GM12878 (cell line): Measurements from ENCODE around the gene TACC2.

Experiments used
- CTCF ChIP-seq, 3 experiments: IDR thresholded peaks in 2 of 3; conservative IDR thresholded peaks in 1 of 3; 2 replicates each; pipeline ENCODE4 v1.5.1; 2011; ENCODE audit warnings: low read depth in 3 of 3, low read length in 3 of 3, mild to moderate bottlenecking in 3 of 3, control low read depth in 2 of 3, moderate library complexity in 2 of 3, inconsistent platforms in 1 of 3, mixed read lengths in 1 of 3; ENCODE audit not compliant: control insufficient read depth in 2 of 3, insufficient read depth in 1 of 3; ENCODE audit errors: extremely low read depth in 1 of 3
- EP300 ChIP-seq, 2 experiments: fragments of 150-350 bp in 1 of 2; IDR thresholded peaks; 2 replicates each; pipeline ENCODE4 v1.6.1; 2011 to 2012; ENCODE audit warnings: low read depth in 2 of 2, low read length in 2 of 2, borderline replicate concordance in 1 of 2, improper control_type of control experiment in 1 of 2, inconsistent platforms in 1 of 2; ENCODE audit not compliant: control insufficient read depth in 1 of 2
- MYC ChIP-seq: IDR thresholded peaks from 2 replicates; pipeline ENCODE4 v1.6.1; 2011; ENCODE audit warnings: mild to moderate bottlenecking, low read length, moderate library complexity, inconsistent platforms; ENCODE audit not compliant: insufficient read depth, insufficient replicate concordance, insufficient read length, severe bottlenecking
- ZBED1 ChIP-seq: IDR thresholded peaks from 2 replicates; pipeline ENCODE4 v1.6.1; 2016; ENCODE audit warnings: borderline replicate concordance
- TF ChIP-seq, protein P1 (sequence below): IDR thresholded peaks from 2 replicates; pipeline ENCODE4 v1.6.1; 2011; ENCODE audit warnings: borderline replicate concordance, low read depth, mild to moderate bottlenecking, moderate library complexity, low read length; ENCODE audit not compliant: insufficient read depth, poor library complexity, severe bottlenecking

DNA sequence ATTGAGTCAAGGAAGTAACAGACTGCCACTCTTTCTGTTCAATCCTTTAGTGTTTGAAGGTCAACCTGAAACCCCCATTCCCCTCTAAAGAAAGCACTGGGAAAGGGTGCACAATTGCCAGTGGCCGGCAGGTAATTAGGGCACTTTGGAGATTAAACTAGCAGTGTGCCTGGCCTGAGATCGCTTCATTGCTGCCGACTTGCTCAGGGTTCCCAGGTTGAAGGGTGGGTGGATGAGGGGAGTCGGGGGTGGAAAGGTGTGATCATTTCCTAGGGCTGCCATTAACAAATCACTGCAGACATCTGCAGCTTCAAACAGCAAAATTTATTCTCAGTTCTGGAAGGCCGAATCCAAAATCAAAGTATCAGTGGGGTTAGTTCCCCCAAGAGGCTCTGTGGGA lies 265.9 kb downstream of the TACC2 start:
- TF ChIP-seq ZBED1 (no peak), CTCF (IDR thresholded peaks at IDR 0.05 in 2 of 3, conservative IDR thresholded peaks at IDR 0.05 in 1 of 3; ENCODE audit: control insufficient read depth in 2 of 3, extremely low read depth in 1 of 3, insufficient read depth in 1 of 3, low read depth in 3 of 3, low read length in 3 of 3) (no peak), MYC (no peak), EP300 (IDR thresholded peaks at IDR 0.05; ENCODE audit: borderline replicate concordance in 1 of 2, control insufficient read depth in 1 of 2, low read depth in 2 of 2, low read length in 2 of 2) (no peak)
- TF ChIP-seq, protein P1, sequence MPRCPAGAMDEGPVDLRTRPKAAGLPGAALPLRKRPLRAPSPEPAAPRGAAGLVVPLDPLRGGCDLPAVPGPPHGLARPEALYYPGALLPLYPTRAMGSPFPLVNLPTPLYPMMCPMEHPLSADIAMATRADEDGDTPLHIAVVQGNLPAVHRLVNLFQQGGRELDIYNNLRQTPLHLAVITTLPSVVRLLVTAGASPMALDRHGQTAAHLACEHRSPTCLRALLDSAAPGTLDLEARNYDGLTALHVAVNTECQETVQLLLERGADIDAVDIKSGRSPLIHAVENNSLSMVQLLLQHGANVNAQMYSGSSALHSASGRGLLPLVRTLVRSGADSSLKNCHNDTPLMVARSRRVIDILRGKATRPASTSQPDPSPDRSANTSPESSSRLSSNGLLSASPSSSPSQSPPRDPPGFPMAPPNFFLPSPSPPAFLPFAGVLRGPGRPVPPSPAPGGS, result no peak
